ENCODE measurements around the gene VPS45.

VPS45 gene

GRCh38 chr1:150161747-150162581, 94.4 kb downstream of the VPS45 start:
- ChIA-PET POLR2A (interaction anchor here (0.6 to 6.9 kb wide), 4 partner anchors 9 to 88 kb away, joined by 3 to 49 read pairs (median 4); partner anchors contain the start of gene PLEKHO1), CTCF (interaction anchor here (0.6 to 22.4 kb wide), 13 partner anchors 10 to 535 kb away, joined by 3 to 239 read pairs (median 5); partner anchors contain the start of genes GOLPH3L and PLEKHO1)
- H3K9me3 ChIP-seq (ENCODE audit: control extremely low read depth in 1 of 5, control insufficient read depth in 4 of 5, insufficient read depth in 2 of 5, low read depth in 1 of 5, low read length in 4 of 5): no peaks in the 10 kb centered on the region
- 76% methylated on average over 5 of the region's 9 CpGs for WGBS (ENCODE audit: insufficient coverage)
- H3K4me3 ChIP-seq (ENCODE audit: control insufficient read depth in 1 of 7, extremely low read depth in 1 of 7, insufficient read depth in 4 of 7, low read depth in 2 of 7, low read length in 6 of 7): peak overlapping the region in 4 of 7 experiments; percentile 13 to 67 (median 38)
- H3K36me3 ChIP-seq (ENCODE audit: control insufficient read depth in 4 of 4, insufficient read depth in 4 of 4, low read length in 3 of 4): peaks cover 2 to 28% (median 19%) of the 10 kb centered on the region in 4 experiments
- H3K27ac ChIP-seq (ENCODE audit: insufficient read depth in 1 of 2, low read depth in 1 of 2, low read length in 2 of 2, poor library complexity in 1 of 2, severe bottlenecking in 2 of 2): peak overlapping the region in 1 of 2 experiments; percentile 74
- H3K4me1 ChIP-seq (ENCODE audit: control extremely low read depth in 1 of 4, control insufficient read depth in 4 of 4, insufficient read depth in 4 of 4, low read length in 3 of 4): peaks cover 43 to 87% (median 81%) of the 10 kb centered on the region in 4 experiments
- no peaks in the 10 kb centered on the region for H3K27me3 ChIP-seq (replicated peaks in 2 of 5; ENCODE audit: control insufficient read depth in 4 of 5, insufficient read depth in 5 of 5, low read length in 4 of 5)
- DNase-seq: peak in 2 of 3 donors; percentile 25 to 36

DNA sequence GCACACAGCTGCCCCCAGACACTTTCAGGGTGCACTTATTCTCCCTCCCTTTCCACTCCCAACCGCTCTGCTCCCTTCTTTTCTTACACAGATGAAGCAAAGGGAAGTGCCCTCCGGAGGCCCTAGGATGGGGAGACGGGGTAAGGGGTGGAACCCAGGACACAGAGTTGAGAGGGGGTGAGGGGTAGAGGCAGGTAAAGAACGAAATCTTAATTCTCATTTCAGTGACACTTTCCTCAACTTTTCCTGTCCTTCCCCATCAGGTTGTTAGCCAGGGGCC, 94.9 kb downstream of the VPS45 start:
- ChIA-PET CTCF (interaction anchor here (0.6 to 22.4 kb wide), 11 partner anchors 11 to 534 kb away, joined by 3 to 239 read pairs (median 6); partner anchors contain the start of genes GOLPH3L and PLEKHO1), POLR2A (interaction anchor here (1.0 to 6.9 kb wide), 2 partner anchors 12 to 88 kb away, joined by 4 to 49 read pairs; partner anchors contain the start of gene PLEKHO1)
- H3K36me3 ChIP-seq (ENCODE audit: control insufficient read depth in 4 of 4, insufficient read depth in 4 of 4, low read length in 3 of 4): peaks cover 2 to 23% (median 13%) of the 10 kb centered on the region in 4 experiments
- peaks cover 43 to 83% (median 80%) of the 10 kb centered on the region in 4 experiments for H3K4me1 ChIP-seq (ENCODE audit: control extremely low read depth in 1 of 4, control insufficient read depth in 4 of 4, insufficient read depth in 4 of 4, low read length in 3 of 4)
- H3K9me3 ChIP-seq (ENCODE audit: control extremely low read depth in 1 of 5, control insufficient read depth in 4 of 5, insufficient read depth in 2 of 5, low read depth in 1 of 5, low read length in 4 of 5): no peaks in the 10 kb centered on the region
- no peaks in the 10 kb centered on the region for H3K27me3 ChIP-seq (replicated peaks in 2 of 5; ENCODE audit: control insufficient read depth in 4 of 5, insufficient read depth in 5 of 5, low read length in 4 of 5)
- no CpG with 5 or more reads among the region's 4 CpGs for WGBS (ENCODE audit: insufficient coverage)
- no peak for DNase-seq
- H3K27ac ChIP-seq (ENCODE audit: insufficient read depth in 1 of 2, low read depth in 1 of 2, low read length in 2 of 2, poor library complexity in 1 of 2, severe bottlenecking in 2 of 2): peak overlapping the region in 1 of 2 experiments; percentile 74
- peak overlapping the region in 6 of 7 experiments; percentile 15 to 67 (median 44) for H3K4me3 ChIP-seq (ENCODE audit: control insufficient read depth in 1 of 7, extremely low read depth in 1 of 7, insufficient read depth in 4 of 7, low read depth in 2 of 7, low read length in 6 of 7)

- ChIA-PET POLR2A (interaction anchor here (0.5 to 6.9 kb wide), 3 partner anchors 10 to 17 kb away, joined by 3 to 49 read pairs (median 3); partner anchors contain the start of gene PLEKHO1), CTCF (interaction anchor here (1.0 to 22.4 kb wide), 9 partner anchors 12 to 93 kb away, joined by 3 to 239 read pairs (median 11); partner anchors contain the start of gene PLEKHO1)
- H3K36me3 ChIP-seq (ENCODE audit: control insufficient read depth in 4 of 4, insufficient read depth in 4 of 4, low read length in 3 of 4): peaks cover 0 to 17% (median 9%) of the 10 kb centered on the region in 4 experiments
- H3K9me3 ChIP-seq (ENCODE audit: control extremely low read depth in 1 of 5, control insufficient read depth in 4 of 5, insufficient read depth in 2 of 5, low read depth in 1 of 5, low read length in 4 of 5): no peaks in the 10 kb centered on the region
- WGBS (ENCODE audit: insufficient coverage): 0% methylated on average over 6 of the region's 14 CpGs
- H3K27me3 ChIP-seq (replicated peaks in 2 of 5; ENCODE audit: control insufficient read depth in 4 of 5, insufficient read depth in 5 of 5, low read length in 4 of 5): no peaks in the 10 kb centered on the region
- peak overlapping the region in 1 of 2 experiments; percentile 74 for H3K27ac ChIP-seq (ENCODE audit: insufficient read depth in 1 of 2, low read depth in 1 of 2, low read length in 2 of 2, poor library complexity in 1 of 2, severe bottlenecking in 2 of 2)
- DNase-seq: peak; percentile 71 to 91 (median 91)
- H3K4me3 ChIP-seq (ENCODE audit: control insufficient read depth in 1 of 7, extremely low read depth in 1 of 7, insufficient read depth in 4 of 7, low read depth in 2 of 7, low read length in 6 of 7): peak overlapping the region in 6 of 7 experiments; percentile 15 to 67 (median 44)
- H3K4me1 ChIP-seq (ENCODE audit: control extremely low read depth in 1 of 4, control insufficient read depth in 4 of 4, insufficient read depth in 4 of 4, low read length in 3 of 4): peaks cover 43 to 79% (median 76%) of the 10 kb centered on the region in 4 experiments
These were observed 95.5 kb downstream of the VPS45 start for GRCh38 chr1:150162862-150163706.

GRCh38 chr1:150164224-150164623, 96.6 kb downstream of the VPS45 start:
- H3K4me1 ChIP-seq (ENCODE audit: control extremely low read depth in 1 of 4, control insufficient read depth in 4 of 4, insufficient read depth in 4 of 4, low read length in 3 of 4): peaks cover 43 to 69% (median 67%) of the 10 kb centered on the region in 4 experiments
- H3K9me3 ChIP-seq (ENCODE audit: control extremely low read depth in 1 of 5, control insufficient read depth in 4 of 5, insufficient read depth in 2 of 5, low read depth in 1 of 5, low read length in 4 of 5): no peaks in the 10 kb centered on the region
- H3K4me3 ChIP-seq (ENCODE audit: control insufficient read depth in 1 of 7, extremely low read depth in 1 of 7, insufficient read depth in 4 of 7, low read depth in 2 of 7, low read length in 6 of 7): no peak overlapping the region
- ChIA-PET POLR2A (interaction anchor here (1.1 to 1.4 kb wide), 2 partner anchors 9 to 15 kb away, joined by 3 to 4 read pairs; partner anchors contain the start of gene PLEKHO1), CTCF (interaction anchor here (1.6 to 22.4 kb wide), 6 partner anchors 13 to 96 kb away, joined by 5 to 239 read pairs (median 26); partner anchors contain the start of genes PLEKHO1 and VPS45)
- no peaks in the 10 kb centered on the region for H3K27me3 ChIP-seq (replicated peaks in 2 of 5; ENCODE audit: control insufficient read depth in 4 of 5, insufficient read depth in 5 of 5, low read length in 4 of 5)
- peak in 1 of 3 donors; percentile 18 for DNase-seq
- 96% methylated on average over 3 of the region's 5 CpGs for WGBS (ENCODE audit: insufficient coverage)
- no peak overlapping the region for H3K27ac ChIP-seq (ENCODE audit: insufficient read depth in 1 of 2, low read depth in 1 of 2, low read length in 2 of 2, poor library complexity in 1 of 2, severe bottlenecking in 2 of 2)
- peaks cover 0 to 8% (median 4%) of the 10 kb centered on the region in 4 experiments for H3K36me3 ChIP-seq (ENCODE audit: control insufficient read depth in 4 of 4, insufficient read depth in 4 of 4, low read length in 3 of 4)

DNA sequence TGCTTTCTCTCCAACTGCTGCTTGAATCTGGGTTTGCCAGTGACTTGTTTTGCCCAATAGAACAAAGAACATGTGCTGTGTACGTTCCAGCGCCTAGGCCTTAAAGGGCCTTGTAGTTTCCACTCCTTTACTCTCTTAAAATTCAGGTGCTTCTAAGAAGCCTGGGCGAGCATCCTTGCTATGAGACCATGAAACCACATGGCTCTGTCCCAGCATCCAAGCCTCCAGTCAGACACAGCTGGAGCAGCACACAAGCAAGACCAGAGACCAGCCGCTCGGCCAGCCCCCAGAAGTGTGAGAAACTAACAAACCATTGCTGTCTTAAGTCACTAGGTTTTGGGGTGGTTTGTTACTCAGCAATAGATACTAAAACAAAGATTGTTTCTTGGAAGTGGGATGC, 97.2 kb downstream of the VPS45 start:
- Histone ChIP-seq H3K36me3 (ENCODE audit: control insufficient read depth in 4 of 4, insufficient read depth in 4 of 4, low read length in 3 of 4) (peaks cover 0 to 2% (median under 1%) of the 10 kb centered on the region in 4 experiments), H3K4me3 (ENCODE audit: control insufficient read depth in 1 of 7, extremely low read depth in 1 of 7, insufficient read depth in 4 of 7, low read depth in 2 of 7, low read length in 6 of 7) (no peak overlapping the region), H3K9me3 (ENCODE audit: control extremely low read depth in 1 of 5, control insufficient read depth in 4 of 5, insufficient read depth in 2 of 5, low read depth in 1 of 5, low read length in 4 of 5) (no peaks in the 10 kb centered on the region), H3K4me1 (ENCODE audit: control extremely low read depth in 1 of 4, control insufficient read depth in 4 of 4, insufficient read depth in 4 of 4, low read length in 3 of 4) (peaks cover 39 to 64% (median 61%) of the 10 kb centered on the region in 4 experiments), H3K27ac (ENCODE audit: insufficient read depth in 1 of 2, low read depth in 1 of 2, low read length in 2 of 2, poor library complexity in 1 of 2, severe bottlenecking in 2 of 2) (no peak overlapping the region), H3K27me3 (replicated peaks in 2 of 5; ENCODE audit: control insufficient read depth in 4 of 5, insufficient read depth in 5 of 5, low read length in 4 of 5) (no peaks in the 10 kb centered on the region)
- CTCF ChIA-PET: interaction anchor here (0.8 to 22.4 kb wide), 10 partner anchors 13 to 96 kb away, joined by 4 to 239 read pairs (median 7); partner anchors contain the start of genes PLEKHO1 and VPS45
- DNase-seq: no peak
- POLR2A ChIA-PET: interaction anchor here (1.4 kb wide), 1 partner anchor 15 kb away, joined by 4 read pairs; the partner anchor contains the start of gene PLEKHO1
- 100% methylated on average over 3 of the region's 5 CpGs for WGBS (ENCODE audit: insufficient coverage)
